HepG2 (cell line): ENCODE measurements around the gene C11orf68. TPM values are rescaled to one million over a fixed set of nuclear protein-coding genes. Genes with fewer than 3 reads are reported as not detected.

ENCODE experiments used
- CBX1 ChIP-seq: IDR thresholded peaks from one replicate; pipeline ENCODE4 v1.6.1; 2016; ENCODE audit warnings: antibody characterized with exemption, low read depth
- CBX5 ChIP-seq: sonication (generic); formaldehyde crosslinking; IDR thresholded peaks from 2 replicates; pipeline ENCODE4 v1.4.0; 2020; ENCODE audit warnings: missing genetic modification reagents, borderline replicate concordance
- HMG20B ChIP-seq: conservative IDR thresholded peaks from 2 replicates; pipeline ENCODE4 v1.6.1; 2016; ENCODE audit warnings: missing genetic modification reagents, missing compliant biosample characterization
- KDM1A ChIP-seq: IDR thresholded peaks from 2 replicates; pipeline ENCODE4 v1.6.1; 2016; ENCODE audit warnings: missing compliant biosample characterization
- KDM5A ChIP-seq: fragments of 200-600 bp; sonication (generic); IDR thresholded peaks from 2 replicates; pipeline ENCODE4 v1.7.0; 2018; ENCODE audit warnings: antibody characterized with exemption, mild to moderate bottlenecking, low read length, borderline replicate concordance
- MBD4 ChIP-seq: IDR thresholded peaks from 2 replicates; pipeline ENCODE4 v1.6.1; 2012; ENCODE audit warnings: low read length, inconsistent platforms, borderline replicate concordance
- PRDM10 ChIP-seq: sonication (generic); formaldehyde crosslinking; IDR thresholded peaks from 2 replicates; pipeline ENCODE4 v1.4.0; 2020; ENCODE audit warnings: low read depth, missing genetic modification reagents
- SRSF9 ChIP-seq: fragments of 200-400 bp; formaldehyde crosslinking; IDR thresholded peaks from 2 replicates; pipeline ENCODE4 v1.6.1; 2018; ENCODE audit warnings: borderline replicate concordance, mild to moderate bottlenecking, low read depth, low read length; ENCODE audit not compliant: insufficient read depth, poor library complexity, severe bottlenecking
- TGIF2 ChIP-seq: IDR thresholded peaks from 2 replicates; pipeline ENCODE4 v1.6.1; 2016; ENCODE audit warnings: control low read depth, missing compliant biosample characterization
- U2AF1 ChIP-seq: fragments of 200-400 bp; formaldehyde crosslinking; optimal IDR thresholded peaks from 2 replicates; pipeline ENCODE3; 2017; ENCODE audit warnings: mild to moderate bottlenecking, low read depth, low read length
- USF2 ChIP-seq, 2 experiments: sonication (generic) in 1 of 2; formaldehyde crosslinking in 1 of 2; IDR thresholded peaks; 2 replicates each; pipeline versions ENCODE4 v1.5.1 to v1.6.1; 2011 to 2020; ENCODE audit warnings: borderline replicate concordance in 1 of 2, low read depth in 1 of 2, low read length in 1 of 2, mild to moderate bottlenecking in 1 of 2, missing genetic modification reagents in 1 of 2, moderate library complexity in 1 of 2
- ZMAT3 ChIP-seq: sonication (generic); formaldehyde crosslinking; conservative IDR thresholded peaks from 2 replicates; pipeline ENCODE4 v1.7.0; 2021; ENCODE audit warnings: missing genetic modification reagents
- ZMYM2 ChIP-seq: sonication (generic); formaldehyde crosslinking; IDR thresholded peaks from 2 replicates; pipeline ENCODE4 v1.8.0; 2022; ENCODE audit warnings: mild to moderate bottlenecking, missing genetic modification reagents
- ZNF354B ChIP-seq: sonication (generic); formaldehyde crosslinking; IDR thresholded peaks from 2 replicates; pipeline ENCODE4 v1.8.0; 2022; ENCODE audit warnings: mild to moderate bottlenecking, missing genetic modification reagents
- ZNF75D ChIP-seq: sonication (generic); formaldehyde crosslinking; IDR thresholded peaks from 2 replicates; pipeline ENCODE4 v1.8.1; 2023; ENCODE audit warnings: missing genetic modification reagents, mild to moderate bottlenecking, borderline replicate concordance
- ZNF777 ChIP-seq: sonication (generic); formaldehyde crosslinking; IDR thresholded peaks from 2 replicates; pipeline ENCODE4 v1.4.0; 2020; ENCODE audit warnings: missing genetic modification reagents
- ZNF782 ChIP-seq: sonication (generic); formaldehyde crosslinking; IDR thresholded peaks from 2 replicates; pipeline ENCODE4 v1.4.0; 2020; ENCODE audit warnings: missing genetic modification reagents, mild to moderate bottlenecking, borderline replicate concordance
- polyA plus RNA-seq, 8 experiments: library from polyadenylated mRNA; depleted of rRNA in 3 of 8; stranded (reverse) in 7 of 8; unstranded in 1 of 8; fragments of >200 nt; fragmentation: Illumina TruSeq in 4 of 8; extraction: Trizol in 4 of 8; gene quantifications; 2 replicates each; pipeline versions ENCODE4 v1.2.1 to v1.2.3, GENCODE V29; 2011 to 2016; ENCODE audit warnings: low read depth in 4 of 8, missing spikeins in 1 of 8, mixed read lengths in 1 of 8; ENCODE audit not compliant: insufficient read depth in 1 of 8
- total RNA-seq, 5 experiments: library from RNA; depleted of rRNA; stranded (reverse); fragments of >200 nt; fragmentation: Illumina TruSeq; extraction: Trizol; gene quantifications; 2 replicates each; pipeline ENCODE4 v1.2.3, GENCODE V29; 2016; ENCODE audit warnings: low read depth in 1 of 5
- TF ChIP-seq, protein P1 (sequence below): conservative IDR thresholded peaks from 2 replicates; pipeline ENCODE4 v1.6.1; 2018; ENCODE audit warnings: missing genetic modification reagents
- TF ChIP-seq, protein P2 (sequence below): sonication (generic); formaldehyde crosslinking; IDR thresholded peaks from 2 replicates; pipeline ENCODE4 v1.5.1; 2020; ENCODE audit warnings: missing genetic modification reagents, mild to moderate bottlenecking, borderline replicate concordance

C11orf68 gene
- total and polyA plus RNA-seq, 2 of the 13 experiments (the other 11 are each of a cell fraction or from before 2014, with no cell fraction given), result 8.4 to 28.3 TPM

GRCh38 chr11:65888163-65888814, 30.6 kb downstream of the C11orf68 start, which contains the start of gene FIBP (continued):
- TF ChIP-seq PRDM10 (CRISPR knock-in tag) (peak; percentile 84), HMG20B (no peak), ZNF75D (CRISPR knock-in tag) (no peak), MBD4 (no peak), CBX1 (no peak), KDM1A (CRISPR knock-in tag) (no peak), CBX5 (peak; percentile 35; the same call in 1 of the 2 replicates), ZMAT3 (CRISPR knock-in tag) (peak; percentile 49; the same call in 1 of the 2 replicates), SRSF9 (no peak), ZMYM2 (0 out of 2 replicates have a peak, but pooled peaks have one; percentile 33), ZNF782 (CRISPR knock-in tag) (no peak), ZNF777 (CRISPR knock-in tag) (peak; percentile 76), ZNF354B (CRISPR knock-in tag) (no peak), U2AF1 (no peak), TGIF2 (peak; percentile 63; the same call in 1 of the 2 replicates), USF2 (IDR thresholded peaks at IDR 0.05; ENCODE audit: low read depth, low read length) (no peak), USF2 (CRISPR knock-in tag; IDR thresholded peaks at IDR 0.05; ENCODE audit: borderline replicate concordance) (no peak; the same call in 1 of the 2 replicates), KDM5A (peak; percentile 24; the same call in 1 of the 2 replicates)
- TF ChIP-seq, protein P1, sequence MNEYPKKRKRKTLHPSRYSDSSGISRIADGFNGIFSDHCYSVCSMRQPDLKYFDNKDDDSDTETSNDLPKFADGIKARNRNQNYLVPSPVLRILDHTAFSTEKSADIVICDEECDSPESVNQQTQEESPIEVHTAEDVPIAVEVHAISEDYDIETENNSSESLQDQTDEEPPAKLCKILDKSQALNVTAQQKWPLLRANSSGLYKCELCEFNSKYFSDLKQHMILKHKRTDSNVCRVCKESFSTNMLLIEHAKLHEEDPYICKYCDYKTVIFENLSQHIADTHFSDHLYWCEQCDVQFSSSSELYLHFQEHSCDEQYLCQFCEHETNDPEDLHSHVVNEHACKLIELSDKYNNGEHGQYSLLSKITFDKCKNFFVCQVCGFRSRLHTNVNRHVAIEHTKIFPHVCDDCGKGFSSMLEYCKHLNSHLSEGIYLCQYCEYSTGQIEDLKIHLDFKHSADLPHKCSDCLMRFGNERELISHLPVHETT (CRISPR knock-in tag), result no peak; the same call in 1 of the 2 replicates
- TF ChIP-seq, protein P2, sequence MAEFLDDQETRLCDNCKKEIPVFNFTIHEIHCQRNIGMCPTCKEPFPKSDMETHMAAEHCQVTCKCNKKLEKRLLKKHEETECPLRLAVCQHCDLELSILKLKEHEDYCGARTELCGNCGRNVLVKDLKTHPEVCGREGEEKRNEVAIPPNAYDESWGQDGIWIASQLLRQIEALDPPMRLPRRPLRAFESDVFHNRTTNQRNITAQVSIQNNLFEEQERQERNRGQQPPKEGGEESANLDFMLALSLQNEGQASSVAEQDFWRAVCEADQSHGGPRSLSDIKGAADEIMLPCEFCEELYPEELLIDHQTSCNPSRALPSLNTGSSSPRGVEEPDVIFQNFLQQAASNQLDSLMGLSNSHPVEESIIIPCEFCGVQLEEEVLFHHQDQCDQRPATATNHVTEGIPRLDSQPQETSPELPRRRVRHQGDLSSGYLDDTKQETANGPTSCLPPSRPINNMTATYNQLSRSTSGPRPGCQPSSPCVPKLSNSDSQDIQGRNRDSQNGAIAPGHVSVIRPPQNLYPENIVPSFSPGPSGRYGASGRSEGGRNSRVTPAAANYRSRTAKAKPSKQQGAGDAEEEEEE (CRISPR knock-in tag), result no peak
